HCT116 (cell line): ENCODE data around the gene CERCAM. TPM values are rescaled to one million over a fixed set of nuclear protein-coding genes. Genes with fewer than 3 reads are reported as not detected.
A peak's percentile ranks its signal among the peaks of the same experiment; 100 is the strongest.

Experiments
- ATAC-seq: fragments of 200-7000 bp; cut with Tn5 transposase; 2 replicates; pipeline ENCODE4 v1.9.1; 2020; ENCODE audit warnings: mild to moderate bottlenecking, moderate library complexity
- BruUV-seq: library from RNA; stranded (reverse); fragments of 400-500 nt; replicated peaks from 2 replicates; lab custom pipeline; 2021; lab: Mats Ljungman, UMichigan
- CTCF ChIA-PET: fragments of 300-600 bp; sonication (Branson Sonifier 250); formaldehyde crosslinking; loops from one replicate; lab custom pipeline; 2021; ENCODE audit warnings: antibody characterized with exemption; lab: Charles Lee
- POLR2A ChIA-PET: fragments of 300-600, 350-600 bp; sonication (Branson Sonifier 250); formaldehyde crosslinking; loops from one replicate; lab custom pipeline; 2021; ENCODE audit warnings: antibody characterized with exemption; lab: Charles Lee
- RAD21 ChIA-PET, 2 experiments: fragments of 300-600 bp; sonication (Branson Sonifier 250); formaldehyde crosslinking; loops; one replicate each; lab custom pipeline; 2023; ENCODE audit warnings: low total read pairs in 2 of 2; ENCODE audit not compliant: uncharacterized antibody in 2 of 2, unreplicated experiment in 2 of 2, low non-redundant PET in 1 of 2; lab: Charles Lee
- DNase-seq: peaks from one replicate; pipeline ENCODE4 v3.0.0-alpha.2; 2010; ENCODE audit warnings: low read depth, low spot score
- H2AFZ ChIP-seq: fragments of 200-600 bp; shearing (Covaris generic), sonication (generic); 2 replicates; pipeline ENCODE4 v1.6.1; 2017; ENCODE audit warnings: low read depth, mixed run types, mixed read lengths, antibody characterized with exemption, low read length; ENCODE audit not compliant: poor library complexity, severe bottlenecking
- H3K27ac ChIP-seq: 2 replicates; pipeline ENCODE4 v1.5.1; 2012; ENCODE audit warnings: low read depth, low read length
- H3K27me3 ChIP-seq: fragments of 200-600 bp; sonication (generic); 2 replicates; pipeline ENCODE4 v1.6.1; 2016; ENCODE audit warnings: mixed run types, low read length, mixed read lengths; ENCODE audit not compliant: insufficient read depth
- H3K36me3 ChIP-seq, 2 experiments: fragments of 200-500 bp in 1 of 2; fragments of 200-600 bp in 1 of 2; sonication (Bioruptor generic) in 1 of 2; sonication (generic) in 1 of 2; 2 replicates each; pipeline versions ENCODE4 v1.5.1 to v1.6.1; 2014 to 2016; ENCODE audit warnings: low read length in 2 of 2, inconsistent platforms in 1 of 2, mixed read lengths in 1 of 2, mixed run types in 1 of 2; ENCODE audit not compliant: insufficient read depth in 2 of 2, control insufficient read depth in 1 of 2
- H3K4me1 ChIP-seq, 2 experiments: fragments of 200-600 bp in 1 of 2; sonication (generic) in 1 of 2; 2 replicates each; pipeline versions ENCODE4 v1.5.1 to v1.6.1; 2012 to 2017; ENCODE audit warnings: low read length in 2 of 2, inconsistent platforms in 1 of 2, mild to moderate bottlenecking in 1 of 2, mixed read lengths in 1 of 2, mixed run types in 1 of 2, moderate library complexity in 1 of 2; ENCODE audit not compliant: insufficient read depth in 2 of 2, control insufficient read depth in 1 of 2
- H3K4me2 ChIP-seq: fragments of 200-600 bp; sonication (generic); 2 replicates; pipeline ENCODE4 v1.6.1; 2017; ENCODE audit warnings: mixed run types, low read length, mixed read lengths
- H3K4me3 ChIP-seq, 2 experiments: fragments of 200-600 bp in 1 of 2; sonication (generic) in 1 of 2; replicated peaks in 1 of 2; 2 replicates each; pipeline ENCODE4 v1.5.1; 2011 to 2016; ENCODE audit warnings: low read length in 2 of 2, control low read depth in 1 of 2, low read depth in 1 of 2, mild to moderate bottlenecking in 1 of 2, mixed read lengths in 1 of 2, mixed run types in 1 of 2
- H3K79me2 ChIP-seq: fragments of 200-600 bp; sonication (generic); 2 replicates; pipeline ENCODE4 v1.6.1; 2017; ENCODE audit warnings: mild to moderate bottlenecking, mixed run types, low read length, moderate library complexity, mixed read lengths; ENCODE audit not compliant: insufficient read depth
- H3K9ac ChIP-seq: fragments of 200-600 bp; sonication (generic); 2 replicates; pipeline ENCODE4 v1.6.1; 2016; ENCODE audit warnings: low read length, mixed read lengths
- H3K9me2 ChIP-seq: fragments of 200-600 bp; sonication (generic), shearing (Covaris generic); 2 replicates; pipeline ENCODE4 v1.6.1; 2017; ENCODE audit warnings: mixed run types, mild to moderate bottlenecking, moderate library complexity; ENCODE audit not compliant: insufficient read depth
- H3K9me3 ChIP-seq, 2 experiments: fragments of 200-500 bp in 1 of 2; fragments of 200-600 bp in 1 of 2; sonication (Bioruptor generic) in 1 of 2; sonication (generic) in 1 of 2; 2 replicates each; pipeline ENCODE4 v1.6.1; 2014 to 2017; ENCODE audit warnings: low read length in 2 of 2, mixed read lengths in 2 of 2, inconsistent platforms in 1 of 2, low read depth in 1 of 2, mild to moderate bottlenecking in 1 of 2, mixed run types in 1 of 2, moderate library complexity in 1 of 2; ENCODE audit not compliant: control insufficient read depth in 1 of 2, insufficient read depth in 1 of 2
- H4K20me1 ChIP-seq: fragments of 200-600 bp; sonication (generic), shearing (Covaris generic); 2 replicates; pipeline ENCODE4 v1.6.1; 2017; ENCODE audit warnings: mixed run types, mild to moderate bottlenecking, moderate library complexity; ENCODE audit not compliant: insufficient read depth
- CBX3 ChIP-seq: IDR thresholded peaks from 2 replicates; pipeline ENCODE4 v1.6.1; 2012; ENCODE audit warnings: low read depth
- EGR1 ChIP-seq: IDR thresholded peaks from 2 replicates; pipeline ENCODE4 v1.6.1; 2012; ENCODE audit warnings: low read depth
- EZH2phosphoT487 ChIP-seq: fragments of 200-600 bp; IDR thresholded peaks from 2 replicates; pipeline ENCODE4 v1.6.1; 2018; ENCODE audit warnings: antibody characterized with exemption, borderline replicate concordance
- FOSL1 ChIP-seq: IDR thresholded peaks from 2 replicates; pipeline ENCODE4 v1.6.1; 2012; ENCODE audit warnings: low read depth
- JUND ChIP-seq: IDR thresholded peaks from 2 replicates; pipeline ENCODE4 v1.6.1; 2012
- MAX ChIP-seq: IDR thresholded peaks from 2 replicates; pipeline ENCODE4 v1.6.1; 2012
- POLR2A ChIP-seq: IDR thresholded peaks from 2 replicates; pipeline ENCODE4 v1.7.0; 2011; ENCODE audit warnings: borderline replicate concordance; ENCODE audit not compliant: insufficient read depth, insufficient read length; ENCODE audit errors: extremely low read depth
- POLR2AphosphoS5 ChIP-seq: IDR thresholded peaks from 2 replicates; pipeline ENCODE4 v1.6.1; 2011; ENCODE audit warnings: mild to moderate bottlenecking, low read depth, low read length, moderate library complexity
- RAD21 ChIP-seq: IDR thresholded peaks from 2 replicates; pipeline ENCODE4 v1.6.1; 2012; ENCODE audit warnings: low read depth, mild to moderate bottlenecking
- REST ChIP-seq: IDR thresholded peaks from 2 replicates; pipeline ENCODE4 v1.6.1; 2012; ENCODE audit warnings: low read depth
- SIN3A ChIP-seq: IDR thresholded peaks from 2 replicates; pipeline ENCODE4 v1.6.1; 2012; ENCODE audit warnings: low read depth
- SRF ChIP-seq: IDR thresholded peaks from 2 replicates; pipeline ENCODE4 v1.6.1; 2012; ENCODE audit warnings: low read depth
- TCF7L2 ChIP-seq: IDR thresholded peaks from 2 replicates; pipeline ENCODE4 v1.7.0; 2011; ENCODE audit warnings: borderline replicate concordance, inconsistent platforms; ENCODE audit not compliant: insufficient read depth, insufficient read length; ENCODE audit errors: extremely low read depth
- YY1 ChIP-seq: IDR thresholded peaks from 2 replicates; pipeline ENCODE4 v1.6.1; 2011; ENCODE audit warnings: low read length, low read depth, moderate library complexity, mild to moderate bottlenecking; ENCODE audit not compliant: insufficient replicate concordance; ENCODE audit errors: extremely low read depth
- ZBTB33 ChIP-seq: IDR thresholded peaks from 2 replicates; pipeline ENCODE4 v1.6.1; 2011; ENCODE audit warnings: mild to moderate bottlenecking, low read length, moderate library complexity; ENCODE audit not compliant: insufficient replicate concordance; ENCODE audit errors: extremely low read depth
- intact Hi-C: fragments of 100-400 bp; cut with micrococcal nuclease; formaldehyde crosslinking; loops from 2 replicates; pipeline ENCODE4 v1.10.0; 2022
- total RNA-seq: library from RNA; stranded (reverse); gene quantifications from one replicate; pipeline ENCODE4 v1.2.1, GENCODE V29; 2021; ENCODE audit not compliant: unreplicated experiment

CERCAM gene
- total RNA-seq, 1 experiment from 2014 or later: 27.0 TPM

GRCh38 chr9:128454991-128455390, 34.3 kb downstream of the CERCAM start:
- ATAC-seq: no peak
- Histone ChIP-seq H4K20me1 (no peaks in the 10 kb centered on the region), H3K4me2 (peak overlapping the region; percentile 92; the same call in 1 of the 2 replicates), H3K36me3 (peaks cover 2 to 8% of the 10 kb centered on the region in 2 experiments; a peak in 3 of 4 replicates), H3K9me3 (no peaks in the 10 kb centered on the region), H3K27me3 (no peaks in the 10 kb centered on the region), H3K79me2 (peaks cover 18% of the 10 kb centered on the region), H2AFZ (no peak overlapping the region), H3K4me1 (peaks cover 5 to 22% of the 10 kb centered on the region in 2 experiments; a peak in 3 of 4 replicates), H3K27ac (no peak overlapping the region), H3K9ac (no peak overlapping the region), H3K4me3 (no peak overlapping the region), H3K9me2 (no peaks in the 10 kb centered on the region)
- DNase-seq: no peak
- BruUV-seq: TSS peak; percentile 73
- ChIA-PET CTCF (interaction anchor here (1.3 kb wide), 1 partner anchor 16 kb away, joined by 7 read pairs; no protein-coding TSS in a partner anchor), POLR2A (no interaction called here), RAD21 (no interaction called here)
- TF ChIP-seq EGR1: no peak
- no peak for TF ChIP-seq FOSL1
- TF ChIP-seq TCF7L2: no peak
- TF ChIP-seq POLR2AphosphoS5: no peak
- TF ChIP-seq YY1: no peak
- TF ChIP-seq MAX: no peak
- no peak for TF ChIP-seq SIN3A
- TF ChIP-seq ZBTB33: no peak
- no peak for TF ChIP-seq CBX3
- no peak for TF ChIP-seq RAD21
- TF ChIP-seq REST: no peak
- no peak for TF ChIP-seq SRF
- TF ChIP-seq JUND: no peak
- no peak for TF ChIP-seq POLR2A
- TF ChIP-seq EZH2phosphoT487: no peak
- intact Hi-C loops: loop anchor here (5.0 kb wide), 1 partner anchor 97 kb away; the partner anchor contains the start of gene SPTAN1
